Umbilical cord (tissue), 1 donor: ENCODE results near the gene SAMD1. TPM values are rescaled to one million over a fixed set of nuclear protein-coding genes. Genes with fewer than 3 reads are reported as not detected.

Experiments
- total RNA-seq: library from RNA; depleted of rRNA; stranded (reverse); fragments of >200 nt; gene quantifications from one replicate; pipeline ENCODE4 v1.2.3, GENCODE V29; 2014; ENCODE audit warnings: low replicate concordance; ENCODE audit not compliant: insufficient read depth

Gene SAMD1
- total RNA-seq, 1 donor from 2014 or later: 21.9 TPM

Other genes starting within 250 kb of the SAMD1 start
- gene NANOS3, start 213.6 kb downstream of the SAMD1 start, total RNA-seq: not detected
- gene BRME1, start 184.6 kb downstream of the SAMD1 start, total RNA-seq: 1.4 TPM
- 0.96 TPM for gene CC2D1A, start 184.6 kb downstream of the SAMD1 start, total RNA-seq
- gene PODNL1, start 152.3 kb downstream of the SAMD1 start, total RNA-seq: 13.2 TPM
- gene DCAF15, start 138.2 kb downstream of the SAMD1 start, total RNA-seq: 10.1 TPM
- gene RFX1, start 84.4 kb downstream of the SAMD1 start, total RNA-seq: 1.9 TPM
- gene RLN3, start 62.6 kb downstream of the SAMD1 start, total RNA-seq: not detected
- 0.96 TPM for gene IL27RA, start 59.0 kb downstream of the SAMD1 start, total RNA-seq
- not detected for gene PALM3, start 28.7 kb downstream of the SAMD1 start, total RNA-seq
- gene MISP3, start 18.0 kb downstream of the SAMD1 start, total RNA-seq: 0.96 TPM
- not detected for gene C19orf67, start 5.0 kb downstream of the SAMD1 start, total RNA-seq
- 17.6 TPM for gene PRKACA, start 27.0 kb upstream of the SAMD1 start, total RNA-seq
- 0.48 TPM for gene ASF1B, start 45.8 kb upstream of the SAMD1 start, total RNA-seq
- 5.3 TPM for gene ADGRL1, start 115.4 kb upstream of the SAMD1 start, total RNA-seq